IPS DF 6.9 (cell line): ENCODE data around the gene DNMT1.
"Not testable (repeated sequence)": the region's sequence is repeated elsewhere in the genome, so short reads cannot be mapped to it uniquely, and the experiment has no call there.

ENCODE experiments used
- DNase-seq: peaks from one replicate; pipeline ENCODE4 v3.0.0-alpha.2; 2013; ENCODE audit warnings: low read depth, low spot score
- H3K27ac ChIP-seq: one replicate; pipeline ENCODE4 v1.5.1; 2013; ENCODE audit warnings: low read length, control low read depth
- H3K27me3 ChIP-seq: 2 replicates; pipeline ENCODE4 v1.6.1; 2013; ENCODE audit warnings: mild to moderate bottlenecking, low read length; ENCODE audit not compliant: control insufficient read depth, insufficient read depth
- H3K36me3 ChIP-seq: 2 replicates; pipeline ENCODE4 v1.6.1; 2013; ENCODE audit warnings: low read length; ENCODE audit not compliant: control insufficient read depth, insufficient read depth
- H3K4me1 ChIP-seq: 2 replicates; pipeline ENCODE4 v1.6.1; 2013; ENCODE audit warnings: low read length; ENCODE audit not compliant: control insufficient read depth, insufficient read depth
- H3K4me3 ChIP-seq: 2 replicates; pipeline ENCODE4 v1.5.1; 2013; ENCODE audit warnings: mild to moderate bottlenecking, low read length
- H3K9me3 ChIP-seq: 2 replicates; pipeline ENCODE4 v1.6.1; 2013; ENCODE audit warnings: low read length, inconsistent platforms; ENCODE audit not compliant: control insufficient read depth, insufficient read depth
- WGBS: extraction: QIAGEN DNeasy Blood & Tissue Kit; methylation state at CpG from one replicate; pipeline ENCODE4 v1.1.7; 2013; ENCODE audit warnings: mixed read lengths, missing lambda C conversion rate; ENCODE audit not compliant: insufficient read length, insufficient coverage; 5-methylcytosine and 5-hydroxymethylcytosine counted together

DNMT1 gene

DNA sequence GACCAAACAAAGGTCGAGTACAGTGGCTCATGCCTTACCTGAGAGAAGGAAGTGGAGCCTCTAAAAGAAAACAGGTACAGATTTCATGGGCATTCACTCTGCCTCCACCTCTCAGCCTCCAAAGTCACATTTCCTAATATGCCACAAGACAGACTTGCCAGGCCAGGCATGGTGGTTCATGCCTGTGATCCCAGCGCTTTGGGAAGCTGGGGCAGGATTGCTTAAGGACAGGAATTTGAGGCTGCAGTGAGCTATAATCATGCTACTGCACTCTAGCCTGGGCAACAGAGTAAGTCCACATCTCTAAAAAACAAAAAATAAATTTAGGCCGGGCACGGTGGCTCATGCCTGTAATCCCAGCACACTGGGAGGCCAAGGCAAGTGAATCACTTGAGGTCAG lies 10.9 kb upstream of the DNMT1 start:
- no peaks in the 10 kb centered on the region for H3K27me3 ChIP-seq
- no peak overlapping the region for H3K4me3 ChIP-seq
- WGBS: no CpG with 5 or more reads among the region's 4 CpGs
- no peak overlapping the region for H3K27ac ChIP-seq
- no peaks in the 10 kb centered on the region for H3K9me3 ChIP-seq
- peaks cover 4% of the 10 kb centered on the region; the same call in 1 of the 2 replicates for H3K4me1 ChIP-seq
- no peak for DNase-seq
- H3K36me3 ChIP-seq: no peaks in the 10 kb centered on the region

GRCh38 chr19:10203686-10204085 lies 8.9 kb upstream of the DNMT1 start:
- no CpG with 5 or more reads among the region's 3 CpGs for WGBS
- H3K27ac ChIP-seq: no peak overlapping the region
- H3K27me3 ChIP-seq: no peaks in the 10 kb centered on the region
- H3K9me3 ChIP-seq: no peaks in the 10 kb centered on the region
- H3K36me3 ChIP-seq: no peaks in the 10 kb centered on the region
- DNase-seq: no peak
- H3K4me1 ChIP-seq: peaks cover 4% of the 10 kb centered on the region; the same call in 1 of the 2 replicates
- H3K4me3 ChIP-seq: no peak overlapping the region

DNA sequence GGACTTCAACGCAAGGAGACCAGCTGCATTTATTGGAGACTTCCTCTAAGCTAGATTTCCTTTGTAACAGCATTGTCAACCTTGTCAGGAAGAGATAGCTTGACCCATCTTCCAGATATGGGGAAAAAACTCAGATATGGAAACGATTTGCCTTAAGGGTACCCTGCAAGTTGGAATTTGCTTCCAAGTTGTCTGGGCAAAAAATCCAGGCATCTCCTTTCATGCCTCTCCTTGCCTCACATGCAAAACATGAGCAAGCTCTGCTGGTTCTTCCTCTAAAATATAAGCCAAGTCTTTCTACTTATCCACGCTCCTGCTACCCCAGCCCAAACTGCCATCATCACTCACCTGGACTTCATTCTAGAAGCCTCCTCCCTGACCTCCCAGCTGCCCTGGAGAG lies 6.4 kb upstream of the DNMT1 start:
- no peak for DNase-seq
- no peaks in the 10 kb centered on the region for H3K9me3 ChIP-seq
- no peak overlapping the region for H3K4me3 ChIP-seq
- H3K27ac ChIP-seq: no peak overlapping the region
- WGBS: no CpG with 5 or more reads among the region's 3 CpGs
- no peaks in the 10 kb centered on the region for H3K27me3 ChIP-seq
- no peaks in the 10 kb centered on the region for H3K36me3 ChIP-seq
- peaks cover 3% of the 10 kb centered on the region; the same call in 1 of the 2 replicates for H3K4me1 ChIP-seq

DNA sequence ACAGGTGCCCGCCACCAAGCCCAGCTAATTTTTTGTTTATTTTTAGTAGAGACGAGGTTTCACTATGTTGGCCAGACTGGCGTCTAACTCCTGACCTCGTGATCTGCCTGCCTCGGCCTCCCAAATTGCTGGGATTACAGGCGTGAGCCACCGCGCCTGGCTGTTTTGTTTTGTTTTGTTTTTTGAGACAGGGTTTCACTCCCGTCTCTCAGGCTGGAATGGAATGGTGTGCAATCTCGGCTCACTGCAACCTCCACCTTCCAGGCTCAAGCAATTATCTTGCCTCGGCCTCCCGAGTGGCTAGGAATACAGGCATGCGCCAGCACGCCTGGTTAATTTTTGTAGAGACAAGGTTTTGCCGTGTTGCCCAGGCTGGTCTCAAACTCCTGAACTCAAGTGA lies 5.3 kb upstream of the DNMT1 start:
- H3K4me3 ChIP-seq, H3K36me3 ChIP-seq, H3K4me1 ChIP-seq, H3K27me3 ChIP-seq, H3K27ac ChIP-seq, DNase-seq, H3K9me3 ChIP-seq: not testable (repeated sequence)
- no CpG with 5 or more reads among the region's 15 CpGs for WGBS

DNA sequence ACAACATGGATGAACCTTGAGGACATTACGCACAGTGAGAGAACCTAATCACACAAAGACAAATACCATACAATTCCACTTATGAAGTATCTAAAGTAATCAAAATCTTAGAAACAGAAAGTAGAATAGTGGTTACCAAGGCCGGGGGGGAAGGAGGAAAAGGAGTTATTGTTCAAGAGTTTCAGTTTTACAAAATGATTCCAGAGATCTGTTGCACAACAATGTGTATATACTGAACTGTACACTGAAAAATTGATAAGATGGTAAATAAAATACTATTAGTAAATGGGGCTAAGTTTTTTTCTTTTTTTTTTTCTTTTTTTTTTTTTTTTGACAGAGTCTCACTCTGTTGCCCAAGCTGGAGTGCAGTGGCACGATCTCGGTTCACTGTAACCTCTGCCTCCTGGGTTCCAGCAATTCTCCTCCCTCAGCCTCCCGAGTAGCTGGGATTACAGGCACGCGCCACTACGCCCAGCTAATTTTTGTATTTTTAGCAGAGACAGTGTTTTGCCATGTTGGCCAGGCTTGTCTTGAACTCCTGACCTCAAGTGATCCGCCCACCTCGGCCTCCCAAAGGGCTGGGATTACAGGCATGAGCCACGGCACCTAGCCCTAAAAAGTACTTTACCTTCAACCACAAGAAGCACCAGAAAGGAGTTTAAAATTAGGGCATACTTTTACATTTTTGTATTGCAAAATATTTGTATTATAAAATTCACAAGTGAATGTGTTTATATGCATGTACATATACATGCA lies 4.3 kb upstream of the DNMT1 start:
- DNase-seq, H3K36me3 ChIP-seq, H3K27ac ChIP-seq, H3K9me3 ChIP-seq, H3K4me1 ChIP-seq, H3K27me3 ChIP-seq, H3K4me3 ChIP-seq: not testable (repeated sequence)
- WGBS: no CpG with 5 or more reads among the region's 11 CpGs

GRCh38 chr19:10195199-10195519 lies 406 bp upstream of the DNMT1 start:
- H3K27ac ChIP-seq: no peak overlapping the region
- no peak for DNase-seq
- no peaks in the 10 kb centered on the region for H3K27me3 ChIP-seq
- H3K4me3 ChIP-seq: peak overlapping the region; percentile 89; the same call in 1 of the 2 replicates
- H3K36me3 ChIP-seq: no peaks in the 10 kb centered on the region
- no CpG with 5 or more reads among the region's 6 CpGs for WGBS
- no peaks in the 10 kb centered on the region for H3K9me3 ChIP-seq
- peaks cover 2% of the 10 kb centered on the region; the same call in 1 of the 2 replicates for H3K4me1 ChIP-seq

DNA sequence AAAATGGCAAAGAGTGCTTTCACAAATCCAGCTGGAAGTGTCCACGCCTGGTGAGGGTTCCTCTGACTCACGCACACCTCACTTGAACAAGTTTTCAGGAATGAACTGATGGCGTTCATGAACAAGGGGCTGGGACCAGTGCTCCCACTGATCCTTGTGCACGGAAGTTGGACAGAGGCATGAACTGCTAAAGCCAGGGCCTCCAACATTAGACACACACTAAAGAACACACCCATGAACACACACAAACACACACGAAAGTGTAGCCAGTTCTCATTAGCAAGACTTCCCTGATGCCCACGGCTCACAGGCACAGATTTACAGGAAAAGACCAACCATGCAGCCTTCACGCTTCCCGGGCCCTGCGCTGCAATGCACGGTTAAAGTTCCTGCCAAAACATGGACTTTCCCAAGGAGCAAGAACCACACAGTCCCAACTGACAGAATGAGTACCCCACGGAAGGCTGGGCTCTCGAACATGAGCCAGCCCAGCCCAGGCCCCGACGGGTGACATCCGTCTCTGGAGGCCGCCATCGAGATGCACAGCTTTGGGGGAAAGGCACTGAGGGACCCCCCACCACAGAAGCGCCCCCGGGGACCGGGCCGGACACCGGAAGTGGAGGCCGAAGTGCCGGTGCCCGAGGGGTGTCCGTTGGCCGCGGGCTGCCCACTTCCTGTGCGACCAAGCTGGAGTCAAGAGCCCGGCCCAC lies 808 bp downstream of the DNMT1 start:
- Histone ChIP-seq H3K4me3 (peak overlapping the region; percentile 89), H3K27ac (no peak overlapping the region), H3K4me1 (peaks cover 2% of the 10 kb centered on the region; the same call in 1 of the 2 replicates), H3K36me3 (no peaks in the 10 kb centered on the region), H3K9me3 (no peaks in the 10 kb centered on the region), H3K27me3 (no peaks in the 10 kb centered on the region)
- WGBS: no CpG with 5 or more reads among the region's 30 CpGs
- DNase-seq: peak; percentile 11

DNA sequence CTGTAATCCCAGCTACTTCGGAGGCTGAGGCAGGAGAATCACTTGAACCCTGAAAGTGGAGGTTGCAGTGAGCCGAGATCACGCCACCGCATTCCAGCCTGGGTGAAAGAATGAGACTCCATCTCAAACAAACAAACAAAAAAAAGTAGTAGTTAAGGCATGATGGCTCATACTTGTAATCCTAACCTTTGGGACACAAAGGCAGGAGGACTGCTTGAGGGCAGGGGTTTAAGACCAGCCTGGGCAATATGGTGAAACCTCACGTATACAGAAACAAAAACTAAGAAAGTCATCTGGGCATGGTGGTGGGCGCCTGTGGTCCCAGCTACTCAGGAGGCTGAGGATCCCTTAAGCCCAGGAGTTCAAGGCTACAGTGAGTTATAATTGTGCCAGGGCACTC lies 1.8 kb downstream of the DNMT1 start:
- Histone ChIP-seq H3K36me3 (no peaks in the 10 kb centered on the region), H3K27ac (no peak overlapping the region), H3K9me3 (no peaks in the 10 kb centered on the region), H3K27me3 (no peaks in the 10 kb centered on the region), H3K4me3 (no peak overlapping the region), H3K4me1 (peaks cover 2% of the 10 kb centered on the region; the same call in 1 of the 2 replicates)
- WGBS: no CpG with 5 or more reads among the region's 6 CpGs
- DNase-seq: no peak

GRCh38 chr19:10191347-10191746 lies 3.4 kb downstream of the DNMT1 start:
- Histone ChIP-seq H3K36me3 (peaks cover 3% of the 10 kb centered on the region; the same call in 1 of the 2 replicates), H3K4me1 (peaks cover 2% of the 10 kb centered on the region; the same call in 1 of the 2 replicates), H3K4me3 (no peak overlapping the region), H3K27me3 (no peaks in the 10 kb centered on the region), H3K9me3 (no peaks in the 10 kb centered on the region), H3K27ac (no peak overlapping the region)
- no peak for DNase-seq
- no CpG with 5 or more reads among the region's 2 CpGs for WGBS

DNA sequence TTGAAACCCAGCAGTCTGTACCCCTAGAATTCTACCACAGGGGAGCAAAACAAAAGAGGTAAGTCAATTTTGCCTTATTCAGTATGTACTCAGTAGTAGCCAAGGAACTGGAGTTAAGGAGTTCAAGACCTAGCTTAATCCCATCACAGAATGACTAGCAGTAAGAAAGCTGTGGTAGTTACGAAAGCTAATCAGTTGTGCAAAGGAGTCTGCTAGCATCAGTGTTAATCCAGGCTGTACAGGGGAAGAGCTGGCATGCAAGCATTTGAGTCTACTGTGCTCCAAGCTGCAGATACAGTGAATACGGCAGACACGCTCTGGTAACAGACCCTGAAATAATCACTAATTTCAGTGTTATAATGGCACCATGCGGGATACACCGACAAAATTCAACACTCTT lies 4.7 kb downstream of the DNMT1 start:
- Histone ChIP-seq H3K27me3 (no peaks in the 10 kb centered on the region), H3K36me3 (peaks cover 9% of the 10 kb centered on the region; the same call in 1 of the 2 replicates), H3K9me3 (no peaks in the 10 kb centered on the region), H3K4me3 (no peak overlapping the region), H3K27ac (no peak overlapping the region), H3K4me1 (peaks cover 2% of the 10 kb centered on the region; the same call in 1 of the 2 replicates)
- no peak for DNase-seq
- WGBS: no CpG with 5 or more reads among the region's 5 CpGs
